Measurements from ENCODE around the gene LAYN.

The LAYN gene

GRCh38 chr11:111589886-111590499 lies 49.5 kb downstream of the LAYN start:
- in situ Hi-C loops (cut with MboI; ENCODE audit: low sequenced_read_pairs) = loop anchor here (10.0 kb wide), 1 partner anchor 185 kb away; no protein-coding TSS in a partner anchor

GRCh38 chr11:111591187-111591960 lies 50.9 kb downstream of the LAYN start:
- in situ Hi-C loops (cut with MboI; ENCODE audit: low sequenced_read_pairs) = no loop called here

- in situ Hi-C loops (cut with MboI; ENCODE audit: low sequenced_read_pairs) = no loop called here
These were observed 52.0 kb downstream of the LAYN start for GRCh38 chr11:111592491-111592890.

- in situ Hi-C loops (cut with MboI; ENCODE audit: low sequenced_read_pairs) = no loop called here
These were observed 55.8 kb downstream of the LAYN start for GRCh38 chr11:111596319-111596718.

- in situ Hi-C loops (cut with MboI; ENCODE audit: low sequenced_read_pairs) = no loop called here
These were observed 57.6 kb downstream of the LAYN start for GRCh38 chr11:111598148-111598547.

GRCh38 chr11:111598559-111598958 lies 58.0 kb downstream of the LAYN start:
- in situ Hi-C loops (cut with MboI; ENCODE audit: low sequenced_read_pairs) = no loop called here

- in situ Hi-C loops (cut with MboI; ENCODE audit: low sequenced_read_pairs) = loop anchor here (10.0 kb wide), 1 partner anchor 163 kb away; the partner anchor contains the start of gene PPP2R1B
These were observed 61.1 kb downstream of the LAYN start for GRCh38 chr11:111601636-111601978.

- in situ Hi-C loops (cut with MboI; ENCODE audit: low sequenced_read_pairs) = loop anchor here (10.0 kb wide), 1 partner anchor 163 kb away; the partner anchor contains the start of gene PPP2R1B
These were observed 61.7 kb downstream of the LAYN start, which contains the start of gene SIK2 for GRCh38 chr11:111601979-111602864. SIK2 (plus strand) TSS chr11:111602449; CDS start chr11:111602564, 115 bp downstream.

- in situ Hi-C loops (cut with MboI; ENCODE audit: low sequenced_read_pairs) = loop anchor here (10.0 kb wide), 1 partner anchor 162 kb away; the partner anchor contains the start of gene PPP2R1B
These were observed 62.5 kb downstream of the LAYN start for GRCh38 chr11:111602865-111603610.

- in situ Hi-C loops (cut with MboI; ENCODE audit: low sequenced_read_pairs) = loop anchor here (10.0 kb wide), 1 partner anchor 161 kb away; the partner anchor contains the start of gene PPP2R1B
These were observed 63.2 kb downstream of the LAYN start for GRCh38 chr11:111603611-111604130.

GRCh38 chr11:111604392-111605009 lies 64.0 kb downstream of the LAYN start:
- in situ Hi-C loops (cut with MboI; ENCODE audit: low sequenced_read_pairs) = loop anchor here (10.0 kb wide), 1 partner anchor 160 kb away; the partner anchor contains the start of gene PPP2R1B

GRCh38 chr11:111605681-111606080 lies 65.2 kb downstream of the LAYN start:
- in situ Hi-C loops (cut with MboI; ENCODE audit: low sequenced_read_pairs) = loop anchor here (10.0 kb wide), 1 partner anchor 159 kb away; the partner anchor contains the start of gene PPP2R1B

GRCh38 chr11:111606986-111607385 lies 66.5 kb downstream of the LAYN start:
- in situ Hi-C loops (cut with MboI; ENCODE audit: low sequenced_read_pairs) = loop anchor here (10.0 kb wide), 1 partner anchor 158 kb away; the partner anchor contains the start of gene PPP2R1B

GRCh38 chr11:111607751-111608150 lies 67.2 kb downstream of the LAYN start:
- in situ Hi-C loops (cut with MboI; ENCODE audit: low sequenced_read_pairs) = loop anchor here (10.0 kb wide), 1 partner anchor 157 kb away; the partner anchor contains the start of gene PPP2R1B
